ENCODE data around the gene ZFYVE28.
"Not testable (repeated sequence)": the region's sequence is repeated elsewhere in the genome, so short reads cannot be mapped to it uniquely, and the experiment has no call there.

Gene ZFYVE28

GRCh38 chr4:2417765-2418649 lies at the start of gene ZFYVE28:
Gene ZFYVE28, minus strand, starts transcription at chr4:2418645. Its CDS starts 322 bp downstream, at chr4:2418323.
- no peak for DNase-seq (ENCODE audit: low spot score)

- not testable (repeated sequence) for DNase-seq (ENCODE audit: low spot score)
These were observed 47.1 kb upstream of the ZFYVE28 start for GRCh38 chr4:2465544-2465943.

GRCh38 chr4:2465032-2465431 lies 46.6 kb upstream of the ZFYVE28 start:
- no peak for DNase-seq (ENCODE audit: low spot score)

- no peak for DNase-seq (ENCODE audit: low spot score)
These were observed 44.7 kb upstream of the ZFYVE28 start for GRCh38 chr4:2462992-2463762.

GRCh38 chr4:2462218-2462991 lies 44.0 kb upstream of the ZFYVE28 start:
- DNase-seq (ENCODE audit: low spot score) = peak; percentile 92

- no peak for DNase-seq (ENCODE audit: low spot score)
These were observed 43.0 kb upstream of the ZFYVE28 start for GRCh38 chr4:2461246-2461960.

- DNase-seq (ENCODE audit: low spot score) = no peak
These were observed 41.3 kb upstream of the ZFYVE28 start for GRCh38 chr4:2459589-2460349.

GRCh38 chr4:2458546-2459491 lies 40.4 kb upstream of the ZFYVE28 start:
- DNase-seq (ENCODE audit: low spot score) = no peak

GRCh38 chr4:2457481-2458295 lies 39.2 kb upstream of the ZFYVE28 start:
- no peak for DNase-seq (ENCODE audit: low spot score)

- no peak for DNase-seq (ENCODE audit: low spot score)
These were observed 33.7 kb upstream of the ZFYVE28 start for GRCh38 chr4:2451821-2452785.

- no peak for DNase-seq (ENCODE audit: low spot score)
These were observed 32.6 kb upstream of the ZFYVE28 start for GRCh38 chr4:2451036-2451520.

GRCh38 chr4:2450394-2451035 lies 32.1 kb upstream of the ZFYVE28 start:
- DNase-seq (ENCODE audit: low spot score) = no peak

GRCh38 chr4:2449511-2450392 lies 31.3 kb upstream of the ZFYVE28 start:
- no peak for DNase-seq (ENCODE audit: low spot score)

GRCh38 chr4:2449051-2449450 lies 30.6 kb upstream of the ZFYVE28 start:
- DNase-seq (ENCODE audit: low spot score) = no peak

- no peak for DNase-seq (ENCODE audit: low spot score)
These were observed 30.1 kb upstream of the ZFYVE28 start for GRCh38 chr4:2448589-2448988.
